ENCODE data around the gene ACACB. TPM values are rescaled to one million over a fixed set of nuclear protein-coding genes. Genes with fewer than 3 reads are reported as not detected.

ACACB gene
- total and polyA plus RNA-seq, 2 donors (not counting 3 experiments of a cell fraction or from before 2014, with no cell fraction given) = 1.3 to 5.7 TPM

DNA sequence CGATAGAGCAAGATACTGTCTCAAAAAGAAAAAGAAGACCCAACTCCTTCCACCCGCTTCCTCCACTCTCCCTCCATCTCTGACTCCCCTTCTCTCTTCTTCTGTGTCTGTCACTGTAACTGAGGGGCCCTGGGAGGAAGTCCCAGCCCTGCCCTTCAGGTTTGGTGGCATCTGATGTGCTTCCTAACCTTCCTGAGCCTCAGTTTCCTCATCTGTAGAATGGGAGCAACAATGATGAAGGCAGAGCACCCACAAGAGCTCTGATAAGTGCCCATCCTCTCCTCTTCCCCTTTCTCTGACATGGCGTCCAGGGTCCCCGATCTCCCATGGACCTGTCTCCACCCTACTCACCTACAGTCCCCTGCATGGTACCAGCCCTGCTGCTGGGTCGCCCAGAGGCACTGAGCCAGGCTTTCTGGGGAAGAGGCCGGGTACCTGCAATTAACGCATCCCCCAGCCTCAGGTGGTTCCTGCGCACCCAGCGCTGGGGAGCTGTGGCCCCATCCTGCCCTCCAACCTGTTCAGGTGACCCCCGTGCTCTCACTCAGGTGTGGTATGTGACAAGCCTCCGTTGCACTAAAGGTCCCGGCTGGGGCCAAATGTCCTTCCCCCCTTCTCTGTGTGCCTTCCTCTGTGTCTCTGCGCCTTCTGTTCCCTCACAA lies 179.5 kb downstream of the ACACB start:
- DNase-seq (ENCODE audit: low read depth, low spot score) (no peak), FAIRE-seq (no peak)
- H3K9ac ChIP-seq (replicated peaks; ENCODE audit: extremely low read depth, insufficient read depth, low read length) = no peak overlapping the region
- H3K9me1 ChIP-seq (replicated peaks; ENCODE audit: control insufficient read depth, extremely low read depth, insufficient read depth, low read length) = no peaks in the 10 kb centered on the region
- ChIA-PET POLR2A (no interaction called here), CTCF (no interaction called here)
- dilution Hi-C loops (cut with MboI; ENCODE audit: extremely low pct_ligation_motif_present, low sequenced_read_pairs) (no loop called here), intact Hi-C loops (cut with micrococcal nuclease) (no loop called here)
- H3K4me2 ChIP-seq (ENCODE audit: insufficient read depth, low read length) = no peak overlapping the region
- no TSS peak for BruUV-seq (replicated peaks)
- no peak overlapping the region for H3K4me3 ChIP-seq (replicated peaks in 1 of 3; ENCODE audit: insufficient read depth in 1 of 3, low read depth in 1 of 3, low read length in 3 of 3)
- no peaks in the 10 kb centered on the region for H3K4me1 ChIP-seq (ENCODE audit: control insufficient read depth, extremely low read depth, insufficient read depth, low read length)
- H3K27ac ChIP-seq (ENCODE audit: insufficient read depth, low read depth, low read length) = no peak overlapping the region
- H3K9me3 ChIP-seq (replicated peaks; ENCODE audit: control insufficient read depth, insufficient read depth, low read length) = no peaks in the 10 kb centered on the region
- TF ChIP-seq, protein P1, sequence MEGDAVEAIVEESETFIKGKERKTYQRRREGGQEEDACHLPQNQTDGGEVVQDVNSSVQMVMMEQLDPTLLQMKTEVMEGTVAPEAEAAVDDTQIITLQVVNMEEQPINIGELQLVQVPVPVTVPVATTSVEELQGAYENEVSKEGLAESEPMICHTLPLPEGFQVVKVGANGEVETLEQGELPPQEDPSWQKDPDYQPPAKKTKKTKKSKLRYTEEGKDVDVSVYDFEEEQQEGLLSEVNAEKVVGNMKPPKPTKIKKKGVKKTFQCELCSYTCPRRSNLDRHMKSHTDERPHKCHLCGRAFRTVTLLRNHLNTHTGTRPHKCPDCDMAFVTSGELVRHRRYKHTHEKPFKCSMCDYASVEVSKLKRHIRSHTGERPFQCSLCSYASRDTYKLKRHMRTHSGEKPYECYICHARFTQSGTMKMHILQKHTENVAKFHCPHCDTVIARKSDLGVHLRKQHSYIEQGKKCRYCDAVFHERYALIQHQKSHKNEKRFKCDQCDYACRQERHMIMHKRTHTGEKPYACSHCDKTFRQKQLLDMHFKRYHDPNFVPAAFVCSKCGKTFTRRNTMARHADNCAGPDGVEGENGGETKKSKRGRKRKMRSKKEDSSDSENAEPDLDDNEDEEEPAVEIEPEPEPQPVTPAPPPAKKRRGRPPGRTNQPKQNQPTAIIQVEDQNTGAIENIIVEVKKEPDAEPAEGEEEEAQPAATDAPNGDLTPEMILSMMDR (IDR thresholded peaks at IDR 0.05; ENCODE audit: extremely low read depth in 1 of 2, insufficient read depth in 1 of 2, low read depth in 1 of 2, low read length in 2 of 2) = no peak
- TF ChIP-seq POLR2AphosphoS5 (IDR thresholded peaks at IDR 0.05; ENCODE audit: insufficient read depth, low read depth, low read length) = no peak
- TF ChIP-seq JUN (IDR thresholded peaks at IDR 0.05; ENCODE audit: borderline replicate concordance, insufficient read depth, insufficient read length, low read depth) = no peak
- TF ChIP-seq MYC (IDR thresholded peaks at IDR 0.05; ENCODE audit: low read depth, low read length) = no peak
- TF ChIP-seq FOS (IDR thresholded peaks at IDR 0.05; ENCODE audit: borderline replicate concordance, insufficient read depth, low read length) = no peak
- TF ChIP-seq, protein P2, sequence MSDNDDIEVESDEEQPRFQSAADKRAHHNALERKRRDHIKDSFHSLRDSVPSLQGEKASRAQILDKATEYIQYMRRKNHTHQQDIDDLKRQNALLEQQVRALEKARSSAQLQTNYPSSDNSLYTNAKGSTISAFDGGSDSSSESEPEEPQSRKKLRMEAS (IDR thresholded peaks at IDR 0.05; ENCODE audit: insufficient read depth, insufficient read length) = no peak
- no peak for TF ChIP-seq GATA2 (IDR thresholded peaks at IDR 0.05; ENCODE audit: insufficient read depth, insufficient read length, low read depth, low read length)
- no peak for TF ChIP-seq POLR2A (IDR thresholded peaks at IDR 0.05; ENCODE audit: low read depth, low read length)
- no peak for TF ChIP-seq EZH2 (IDR thresholded peaks at IDR 0.05; ENCODE audit: borderline replicate concordance, low read depth, low read length, severe bottlenecking)
- H4K20me1 ChIP-seq (replicated peaks; ENCODE audit: control insufficient read depth, extremely low read depth, insufficient read depth, low read length) = no peaks in the 10 kb centered on the region
- no peak overlapping the region for H2AFZ ChIP-seq (ENCODE audit: low read depth, low read length)
- H3K36me3 ChIP-seq (ENCODE audit: control insufficient read depth in 2 of 2, extremely low read depth in 1 of 2, insufficient read depth in 2 of 2, low read length in 2 of 2) = no peaks in the 10 kb centered on the region
- peaks cover 3 to 7% of the 10 kb centered on the region in 2 experiments for H3K27me3 ChIP-seq (ENCODE audit: control insufficient read depth in 2 of 2, insufficient read depth in 2 of 2, low read length in 2 of 2)
- no peaks in the 10 kb centered on the region for H3K79me2 ChIP-seq (ENCODE audit: control insufficient read depth, insufficient read depth, low read length)

Data from endothelial cell of umbilical vein (primary cell).